Kidney epithelial cell (primary cell): ENCODE measurements around the gene MGME1. TPM values are rescaled to one million over a fixed set of nuclear protein-coding genes. Genes with fewer than 3 reads are reported as not detected.
"Not testable (repeated sequence)": the region's sequence is repeated elsewhere in the genome, so short reads cannot be mapped to it uniquely, and the experiment has no call there.

Source experiments
- DNase-seq: peaks from one replicate; pipeline ENCODE4 v3.0.0-alpha.2; 2010; ENCODE audit warnings: low read depth
- H3K27me3 ChIP-seq: 2 replicates; pipeline ENCODE4 v1.6.0; 2011; ENCODE audit warnings: low read length; ENCODE audit not compliant: control insufficient read depth, insufficient read depth
- H3K36me3 ChIP-seq: 2 replicates; pipeline ENCODE4 v1.5.1; 2011; ENCODE audit warnings: low read length; ENCODE audit not compliant: control insufficient read depth, insufficient read depth
- H3K4me3 ChIP-seq: 2 replicates; pipeline ENCODE4 v1.5.1; 2011; ENCODE audit warnings: low read depth, mild to moderate bottlenecking, control low read depth, low read length
- total RNA-seq: library from RNA; depleted of rRNA; stranded (reverse); fragments of >200 nt; gene quantifications from 2 replicates; pipeline ENCODE4 v1.2.3, GENCODE V29; 2015
- TF ChIP-seq, protein P1 (sequence below): IDR thresholded peaks from 2 replicates; pipeline ENCODE4 v1.5.1; 2011; ENCODE audit warnings: mild to moderate bottlenecking, moderate library complexity, low read length, control low read depth, inconsistent platforms; ENCODE audit not compliant: insufficient read depth, poor library complexity, severe bottlenecking

Gene MGME1
- total RNA-seq, 1 donor from 2014 or later, result 15.2 TPM

DNA sequence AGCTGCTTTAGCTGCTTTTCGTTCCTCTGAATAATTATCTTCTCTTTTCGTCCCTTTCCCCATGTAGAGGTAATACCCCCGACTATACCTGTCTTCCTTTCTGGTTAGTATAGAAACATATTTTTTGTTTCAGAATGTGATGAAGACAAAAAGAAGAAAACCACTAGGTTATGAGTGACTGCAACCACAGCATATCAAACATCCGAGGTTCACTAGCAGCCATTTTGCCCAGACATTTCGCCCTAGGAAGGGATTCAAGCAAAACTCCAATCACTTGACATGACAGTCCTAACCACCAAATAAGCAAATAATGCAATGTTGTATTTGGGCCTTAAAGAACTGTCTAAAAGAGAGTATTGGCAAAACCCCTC, 9.6 kb upstream of the MGME1 start:
- Histone ChIP-seq H3K27me3 (no peaks in the 10 kb centered on the region), H3K36me3 (no peaks in the 10 kb centered on the region), H3K4me3 (no peak overlapping the region)
- no peak for DNase-seq
- TF ChIP-seq, protein P1, sequence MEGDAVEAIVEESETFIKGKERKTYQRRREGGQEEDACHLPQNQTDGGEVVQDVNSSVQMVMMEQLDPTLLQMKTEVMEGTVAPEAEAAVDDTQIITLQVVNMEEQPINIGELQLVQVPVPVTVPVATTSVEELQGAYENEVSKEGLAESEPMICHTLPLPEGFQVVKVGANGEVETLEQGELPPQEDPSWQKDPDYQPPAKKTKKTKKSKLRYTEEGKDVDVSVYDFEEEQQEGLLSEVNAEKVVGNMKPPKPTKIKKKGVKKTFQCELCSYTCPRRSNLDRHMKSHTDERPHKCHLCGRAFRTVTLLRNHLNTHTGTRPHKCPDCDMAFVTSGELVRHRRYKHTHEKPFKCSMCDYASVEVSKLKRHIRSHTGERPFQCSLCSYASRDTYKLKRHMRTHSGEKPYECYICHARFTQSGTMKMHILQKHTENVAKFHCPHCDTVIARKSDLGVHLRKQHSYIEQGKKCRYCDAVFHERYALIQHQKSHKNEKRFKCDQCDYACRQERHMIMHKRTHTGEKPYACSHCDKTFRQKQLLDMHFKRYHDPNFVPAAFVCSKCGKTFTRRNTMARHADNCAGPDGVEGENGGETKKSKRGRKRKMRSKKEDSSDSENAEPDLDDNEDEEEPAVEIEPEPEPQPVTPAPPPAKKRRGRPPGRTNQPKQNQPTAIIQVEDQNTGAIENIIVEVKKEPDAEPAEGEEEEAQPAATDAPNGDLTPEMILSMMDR, result no peak

DNA sequence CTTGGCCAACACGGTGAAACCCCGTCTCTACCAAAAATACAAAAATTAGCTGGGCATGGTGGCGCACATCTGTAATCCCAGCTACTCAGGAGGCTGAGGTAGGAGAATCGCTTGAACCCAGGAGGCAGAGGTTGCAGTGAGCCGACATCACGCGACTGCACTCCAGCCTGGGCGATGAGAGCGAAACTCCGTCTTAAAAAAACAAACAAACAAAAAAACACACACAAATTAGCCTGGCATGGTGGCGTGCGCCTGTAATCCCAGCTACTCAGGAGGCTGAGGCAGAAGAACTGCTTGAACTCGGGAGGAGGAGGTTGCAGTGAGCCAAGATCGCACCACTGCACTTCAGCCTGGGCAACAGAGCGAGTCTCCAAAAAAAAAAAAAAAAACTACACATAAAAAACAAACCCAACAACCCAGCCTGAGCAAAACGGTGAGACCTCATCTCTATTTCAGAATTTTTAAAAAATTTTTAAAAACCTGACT, 8.4 kb upstream of the MGME1 start:
- not testable (repeated sequence) for H3K4me3 ChIP-seq, H3K27me3 ChIP-seq, DNase-seq, H3K36me3 ChIP-seq

DNA sequence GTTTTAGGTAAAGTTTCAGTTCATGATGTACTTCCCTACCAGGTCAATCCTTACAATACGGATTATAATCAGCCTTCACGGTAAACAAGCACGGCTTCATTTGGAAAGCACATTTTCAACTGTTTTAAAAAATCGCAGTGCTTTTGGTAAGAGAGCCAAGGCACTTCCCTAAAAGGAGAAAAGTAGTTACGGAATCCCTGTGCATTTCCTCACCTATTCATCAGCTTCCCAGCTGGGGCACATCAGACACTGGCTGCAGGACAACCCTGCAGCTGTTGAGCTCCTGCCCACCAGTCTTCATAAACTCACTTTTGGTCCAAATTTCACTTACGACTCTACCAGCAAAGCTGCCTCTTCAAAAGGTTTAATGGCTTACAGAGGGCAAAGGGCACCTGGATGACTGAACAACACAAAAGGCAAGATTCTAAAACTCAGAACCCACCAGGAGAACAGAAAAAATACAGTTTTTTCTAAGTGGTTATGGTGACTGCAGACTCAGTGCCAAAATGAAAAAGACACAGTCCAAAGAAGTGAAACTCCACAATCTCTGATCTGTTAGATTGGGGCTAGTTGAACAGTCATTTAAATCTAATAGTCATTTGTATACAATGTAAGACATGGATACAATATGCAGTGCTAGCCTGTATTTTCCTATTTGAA, 7.8 kb upstream of the MGME1 start:
- no peak for DNase-seq
- H3K27me3 ChIP-seq, result no peaks in the 10 kb centered on the region
- TF ChIP-seq, protein P1, result no peak
- no peaks in the 10 kb centered on the region for H3K36me3 ChIP-seq
- no peak overlapping the region for H3K4me3 ChIP-seq

- no peaks in the 10 kb centered on the region for H3K27me3 ChIP-seq
- H3K36me3 ChIP-seq, result no peaks in the 10 kb centered on the region
- TF ChIP-seq, protein P1, result no peak
- no peak overlapping the region for H3K4me3 ChIP-seq
- DNase-seq, result no peak
Observed at GRCh38 chr20:17961587-17961940, 7.3 kb upstream of the MGME1 start.

- TF ChIP-seq, protein P1, result no peak
- H3K27me3 ChIP-seq, result no peaks in the 10 kb centered on the region
- no peak for DNase-seq
- H3K4me3 ChIP-seq, result no peak overlapping the region
- H3K36me3 ChIP-seq, result no peaks in the 10 kb centered on the region
Observed at GRCh38 chr20:17963114-17963897, 5.5 kb upstream of the MGME1 start.

DNA sequence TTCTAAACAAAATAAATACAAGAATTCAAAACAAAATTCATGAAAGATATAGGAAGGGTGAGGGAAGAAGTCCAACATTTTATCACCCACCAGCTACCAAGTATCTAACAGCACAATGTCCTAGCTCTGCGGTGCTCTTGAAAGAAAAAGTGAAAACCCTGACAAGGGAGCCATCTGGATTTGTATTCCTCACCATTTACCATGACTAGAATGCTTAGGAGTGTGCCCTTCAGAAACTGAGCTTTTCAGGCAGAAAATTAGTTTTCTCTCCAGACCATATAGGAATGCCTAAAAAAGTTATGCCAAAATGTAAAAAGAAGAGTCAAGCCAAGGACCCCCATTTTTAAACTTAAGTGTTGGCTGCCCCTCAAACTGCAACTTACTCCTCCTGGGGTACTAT, 4.7 kb upstream of the MGME1 start:
- Histone ChIP-seq H3K27me3 (no peaks in the 10 kb centered on the region), H3K4me3 (no peak overlapping the region), H3K36me3 (no peaks in the 10 kb centered on the region)
- no peak for DNase-seq
- TF ChIP-seq, protein P1, result no peak
